Fibroblast of upper back skin (primary cell): ENCODE measurements around the gene RTL5.
A peak's percentile ranks its signal among the peaks of the same experiment; 100 is the strongest.
"Not testable (repeated sequence)": the region's sequence is repeated elsewhere in the genome, so short reads cannot be mapped to it uniquely, and the experiment has no call there.

Experiments
- DNase-seq: peaks from one replicate; pipeline ENCODE4 v3.0.0-alpha.2; 2013

Gene RTL5

GRCh38 chrX:72131317-72132294 lies at the start of gene RTL5:
Gene RTL5, minus strand, starts transcription at chrX:72131915.
- peak; percentile 83 for DNase-seq

GRCh38 chrX:72180539-72180938 lies 48.8 kb upstream of the RTL5 start:
- DNase-seq, result no peak

GRCh38 chrX:72176981-72177380 lies 45.3 kb upstream of the RTL5 start:
- no peak for DNase-seq

- not testable (repeated sequence) for DNase-seq
These were observed 44.6 kb upstream of the RTL5 start for GRCh38 chrX:72176289-72176688.

GRCh38 chrX:72169008-72169728 lies 37.5 kb upstream of the RTL5 start:
- peak; percentile 2 for DNase-seq

- no peak for DNase-seq
These were observed 33.8 kb upstream of the RTL5 start for GRCh38 chrX:72165551-72165950.

GRCh38 chrX:72159769-72160168 lies 28.1 kb upstream of the RTL5 start:
- no peak for DNase-seq

- no peak for DNase-seq
These were observed 27.1 kb upstream of the RTL5 start for GRCh38 chrX:72158773-72159172.

GRCh38 chrX:72146527-72146926 lies 14.8 kb upstream of the RTL5 start:
- DNase-seq, result no peak

DNA sequence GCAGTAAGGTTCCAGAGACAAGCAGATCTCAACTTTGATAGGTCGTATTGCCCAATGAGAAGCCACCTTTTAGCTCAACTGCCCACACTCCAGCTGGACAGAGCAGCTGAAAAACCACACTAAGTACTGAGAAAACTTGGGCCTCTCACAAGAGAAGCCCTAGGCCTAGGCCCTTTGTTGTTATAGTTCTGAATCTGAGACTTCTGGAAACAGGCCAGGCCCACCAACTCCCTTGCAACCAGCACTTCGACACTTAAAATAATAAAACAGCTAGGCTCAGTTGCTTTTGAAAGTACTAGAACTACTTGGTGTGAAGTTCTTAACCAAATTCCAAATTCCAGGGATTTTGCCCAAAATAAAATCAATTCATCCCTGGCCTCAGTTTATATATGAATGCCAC lies 13.5 kb upstream of the RTL5 start:
- no peak for DNase-seq

DNA sequence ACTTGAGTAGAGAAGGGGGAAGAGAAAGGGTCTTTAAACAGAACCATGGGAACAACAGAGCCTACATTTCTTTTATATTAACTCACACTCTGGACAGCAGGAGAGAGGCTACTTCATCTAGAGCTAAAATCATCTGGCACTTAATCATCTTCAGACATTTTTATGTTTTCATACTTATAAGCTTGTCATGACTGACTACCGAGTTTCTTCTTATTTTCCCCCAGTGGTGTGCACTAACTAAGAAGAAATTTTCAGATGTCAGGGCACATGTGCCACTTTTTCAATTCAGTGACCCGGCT lies 11.8 kb upstream of the RTL5 start:
- peak; percentile 6 for DNase-seq

GRCh38 chrX:72142794-72143608 lies 11.3 kb upstream of the RTL5 start:
- DNase-seq, result no peak

- DNase-seq, result peak; percentile 8
These were observed 10.5 kb upstream of the RTL5 start for GRCh38 chrX:72142094-72142793.

GRCh38 chrX:72141372-72142004 lies 9.8 kb upstream of the RTL5 start:
- DNase-seq, result no peak

DNA sequence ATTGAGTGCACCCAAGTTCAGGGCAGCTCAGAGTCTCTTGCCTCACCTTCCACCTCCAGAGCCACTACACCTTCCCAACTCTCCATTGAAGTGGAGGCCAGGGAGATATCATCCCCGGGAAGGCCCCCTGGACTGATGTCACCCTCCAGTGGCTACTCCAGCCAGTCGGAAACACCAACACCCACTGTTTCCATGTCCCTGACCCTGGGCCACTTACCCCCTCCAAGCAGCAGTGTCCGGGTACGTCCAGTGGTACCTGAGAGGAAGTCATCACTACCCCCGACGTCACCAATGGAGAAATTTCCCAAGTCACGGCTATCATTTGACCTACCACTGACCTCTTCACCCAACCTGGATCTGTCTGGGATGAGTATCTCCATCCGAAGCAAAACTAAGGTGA lies 7.8 kb upstream of the RTL5 start:
- no peak for DNase-seq

- DNase-seq, result no peak
These were observed 6.3 kb upstream of the RTL5 start for GRCh38 chrX:72137846-72138495.

DNA sequence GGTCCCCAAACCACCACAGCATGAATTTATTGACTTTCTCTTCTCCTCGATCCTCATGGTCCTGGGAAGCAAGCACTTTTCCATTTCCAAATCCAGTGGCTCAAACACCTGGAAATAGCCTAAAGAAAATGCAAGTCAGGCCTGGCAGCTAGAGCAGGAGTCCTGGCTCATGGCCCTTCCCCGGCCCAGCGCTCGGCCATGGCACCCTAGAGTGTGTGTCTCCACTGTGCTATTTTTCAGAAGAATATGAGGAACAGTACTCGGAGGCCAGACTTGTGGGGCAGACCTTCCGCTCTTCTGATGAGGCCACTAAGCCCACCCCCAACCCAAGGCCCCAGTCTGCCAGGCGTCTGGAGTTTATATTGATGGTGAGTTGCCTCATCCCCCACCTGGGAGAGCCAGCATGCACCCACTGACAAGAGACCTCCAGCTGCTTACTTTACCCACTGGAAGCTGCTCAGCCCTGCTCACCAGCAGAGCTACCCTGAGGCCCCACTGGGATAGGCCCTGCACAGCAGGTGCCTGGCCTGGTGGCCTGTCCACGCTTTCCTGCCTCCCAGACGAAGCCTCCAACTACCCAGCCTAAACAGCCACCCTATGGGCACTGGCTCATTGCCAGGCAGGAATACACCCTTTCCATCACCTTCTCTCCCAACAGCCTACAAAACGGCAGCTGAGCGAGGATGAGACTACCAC lies 2.3 kb upstream of the RTL5 start:
- DNase-seq, result no peak

DNA sequence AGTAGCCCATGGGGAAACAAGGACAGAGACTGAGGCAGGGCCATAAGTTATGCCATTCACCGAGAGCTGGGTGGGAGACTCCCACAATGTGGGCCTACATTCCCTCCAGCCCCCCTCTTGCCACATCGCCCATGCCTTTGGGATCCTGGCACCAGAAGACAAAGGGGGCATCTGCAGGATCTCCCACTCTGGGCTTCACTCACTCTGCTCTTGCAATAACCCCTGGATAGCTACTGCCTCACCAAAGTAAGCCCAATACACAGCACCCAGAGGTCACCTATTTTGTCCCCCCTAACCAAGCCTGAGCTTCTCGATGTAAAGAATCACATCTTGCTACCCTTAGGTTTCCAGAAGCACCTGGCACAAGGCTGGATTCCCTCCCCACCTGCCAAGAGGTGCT lies 741 bp upstream of the RTL5 start:
- no peak for DNase-seq

DNA sequence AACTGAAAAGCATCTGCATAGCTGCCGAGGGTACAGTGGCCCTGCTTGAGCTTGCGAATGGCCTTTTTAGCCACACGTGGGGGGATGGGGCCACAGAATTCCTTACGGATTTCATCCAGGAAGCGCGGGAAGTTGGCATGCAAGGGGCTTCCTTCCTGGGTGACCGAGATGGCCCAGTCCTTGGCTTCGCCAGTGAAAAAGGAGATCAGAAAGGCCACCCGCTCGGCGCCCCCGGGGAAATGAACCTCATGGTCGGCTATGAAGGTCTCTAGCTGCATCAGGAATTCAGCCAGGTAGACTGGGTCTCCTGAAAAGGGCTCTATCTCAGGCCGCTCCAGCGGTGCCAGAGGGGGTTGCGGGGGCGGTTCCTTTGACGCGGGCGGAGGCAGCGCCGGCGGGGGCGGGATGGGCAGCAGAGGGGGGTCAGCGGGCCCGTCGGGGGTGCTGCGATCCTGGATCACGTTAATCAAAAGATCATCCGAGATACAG lies 909 bp downstream of the RTL5 start:
- no peak for DNase-seq

DNA sequence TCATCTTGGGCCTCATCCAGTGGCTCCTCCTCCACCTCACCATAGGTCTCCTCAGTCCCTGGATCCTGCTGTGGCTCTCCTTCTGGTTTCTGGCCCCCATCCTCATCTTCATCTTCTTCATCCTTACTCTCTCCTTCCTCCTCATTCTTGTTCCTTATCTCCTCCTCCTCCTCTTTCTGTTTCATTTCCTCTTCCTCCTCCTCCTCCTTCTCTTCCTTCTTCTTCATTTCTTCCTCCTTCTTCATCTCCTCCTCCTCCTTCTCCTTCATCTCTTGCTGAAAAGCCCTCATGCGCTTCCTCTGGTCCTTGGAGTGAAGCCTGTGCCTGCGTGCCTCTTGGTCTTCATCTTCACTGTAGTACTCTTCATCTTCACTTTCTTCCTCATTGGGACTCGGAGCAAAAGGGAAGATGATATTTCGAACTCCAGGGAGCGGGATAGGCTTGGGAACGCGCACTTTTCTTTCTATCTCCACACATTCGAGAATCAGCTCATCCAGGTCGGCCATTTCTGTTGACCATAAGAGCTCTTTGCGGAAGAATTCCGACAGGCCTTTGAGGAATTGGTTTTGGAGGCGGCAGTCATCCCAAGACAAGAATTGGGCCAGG lies 1.5 kb downstream of the RTL5 start:
- no peak for DNase-seq
